Left lung (tissue), 10 donors: ENCODE measurements around the gene FGF8. TPM values are rescaled to one million over a fixed set of nuclear protein-coding genes. Genes with fewer than 3 reads are reported as not detected.

Experiments used
- ATAC-seq: fragments of 200-7000 bp; cut with Tn5 transposase; one replicate; pipeline ENCODE4 v1.9.1; 2020; ENCODE audit warnings: moderate library complexity
- DNase-seq, 4 donors: peaks; one replicate each; pipeline ENCODE4 v3.0.0-alpha.2; 2013 to 2020
- H3K27ac ChIP-seq, 2 donors: fragments of 200-600 bp; sonication (generic) in 1 of 2; one replicate each; pipeline versions ENCODE4 v1.5.0 to v1.8.0; 2020 to 2021
- H3K27me3 ChIP-seq, 2 donors: fragments of 200-600 bp; sonication (generic) in 1 of 2; one replicate each; pipeline versions ENCODE4 v1.5.0 to v1.8.0; 2020 to 2021
- H3K36me3 ChIP-seq, 2 donors: fragments of 200-600 bp; sonication (generic) in 1 of 2; one replicate each; pipeline versions ENCODE4 v1.5.0 to v1.8.0; 2020 to 2021
- H3K4me1 ChIP-seq, 2 donors: fragments of 200-600 bp; one replicate each; pipeline ENCODE4 v1.8.0; 2021
- H3K4me3 ChIP-seq, 2 donors: fragments of 200-600 bp; sonication (generic) in 1 of 2; one replicate each; pipeline versions ENCODE4 v1.5.0 to v1.8.0; 2020 to 2021; ENCODE audit warnings: mild to moderate bottlenecking in 1 of 2
- H3K9me3 ChIP-seq, 2 donors: fragments of 200-600 bp; sonication (generic) in 1 of 2; one replicate each; pipeline versions ENCODE4 v1.5.0 to v1.8.0; 2020 to 2021
- CTCF ChIP-seq, 2 donors: fragments of 200-600 bp; sonication (generic) in 1 of 2; IDR thresholded peaks; one replicate each; pipeline versions ENCODE4 v1.5.0 to v1.8.0; 2021; ENCODE audit warnings: antibody characterized with exemption in 2 of 2
- intact Hi-C, 2 donors: fragments of 100-400 bp; cut with DNase I; formaldehyde crosslinking; loops; one replicate each; pipeline versions ENCODE4 v1.11.2 to v1.14.2; 2022
- polyA plus RNA-seq, 6 donors: library from polyadenylated mRNA; unstranded; fragments of 120-200 nt; gene quantifications; one replicate each; pipeline ENCODE4 v1.2.1, GENCODE V29; 2013; ENCODE audit not compliant: insufficient read length in 6 of 6
- total RNA-seq, 2 donors: library from RNA; stranded (reverse); fragmentation: NEBNext Ultra II Directional; extraction: Animal tissue kit (Norgen Biotek cat#: 25700); gene quantifications; one replicate each; pipeline ENCODE4 v1.2.1, GENCODE V29; 2021
- donor health status: DM: no; HTN: yes; CAD: no.
- donor health status: DM: no; HTN: no; CAD: no.

FGF8 gene
- total and polyA plus RNA-seq, 8 donors = 0.15 TPM; not detected in 7

- peaks cover 56 to 90% of the 10 kb centered on the region in 2 donors for H3K27me3 ChIP-seq
- H3K36me3 ChIP-seq = no peaks in the 10 kb centered on the region
- H3K4me3 ChIP-seq = no peak overlapping the region
- no peak overlapping the region for H3K27ac ChIP-seq
- TF ChIP-seq CTCF (IDR thresholded peaks at IDR 0.05) = no peak
- DNase-seq = peak in 1 of 4 donors; percentile 81
- H3K4me1 ChIP-seq = peaks cover 15 to 51% of the 10 kb centered on the region in 2 donors
- ATAC-seq = no peak
- intact Hi-C loops = loop anchor here in 1 of 2 donors (10.0 kb wide), 1 partner anchor 171 kb away; no protein-coding TSS in a partner anchor
- H3K9me3 ChIP-seq = no peaks in the 10 kb centered on the region
These were observed 375 bp upstream of the FGF8 start for GRCh38 chr10:101776161-101776817.

- peak in 1 of 4 donors; percentile 69 for DNase-seq
- no peak for TF ChIP-seq CTCF (IDR thresholded peaks at IDR 0.05)
- Histone ChIP-seq H3K36me3 (no peaks in the 10 kb centered on the region), H3K4me3 (no peak overlapping the region), H3K27ac (no peak overlapping the region), H3K9me3 (no peaks in the 10 kb centered on the region), H3K27me3 (peaks cover 62 to 100% of the 10 kb centered on the region in 2 donors), H3K4me1 (peaks cover 9 to 35% of the 10 kb centered on the region in 2 donors)
- intact Hi-C loops = loop anchor here in 1 of 2 donors (10.0 kb wide), 1 partner anchor 170 kb away; no protein-coding TSS in a partner anchor
- ATAC-seq = no peak
These were observed 1.2 kb downstream of the FGF8 start for GRCh38 chr10:101774589-101775272.

GRCh38 chr10:101773923-101774588 is 1.9 kb downstream of the FGF8 start:
- peaks cover 62 to 100% of the 10 kb centered on the region in 2 donors for H3K27me3 ChIP-seq
- peaks cover 3 to 29% of the 10 kb centered on the region in 2 donors for H3K4me1 ChIP-seq
- peak in 1 of 4 donors; percentile 48 for DNase-seq
- no peaks in the 10 kb centered on the region for H3K36me3 ChIP-seq
- H3K9me3 ChIP-seq = no peaks in the 10 kb centered on the region
- ATAC-seq = no peak
- no peak for TF ChIP-seq CTCF (IDR thresholded peaks at IDR 0.05)
- no peak overlapping the region for H3K27ac ChIP-seq
- intact Hi-C loops = loop anchor here in 1 of 2 donors (10.0 kb wide), 1 partner anchor 169 kb away; no protein-coding TSS in a partner anchor
- no peak overlapping the region for H3K4me3 ChIP-seq

- Histone ChIP-seq H3K4me3 (no peak overlapping the region), H3K27ac (no peak overlapping the region), H3K4me1 (peaks cover 3 to 19% of the 10 kb centered on the region in 2 donors), H3K9me3 (no peaks in the 10 kb centered on the region), H3K36me3 (no peaks in the 10 kb centered on the region), H3K27me3 (peaks cover 62 to 100% of the 10 kb centered on the region in 2 donors)
- ATAC-seq = no peak
- peak in 1 of 4 donors; percentile 23 for DNase-seq
- TF ChIP-seq CTCF (IDR thresholded peaks at IDR 0.05) = no peak
- intact Hi-C loops = loop anchor here in 1 of 2 donors (10.0 kb wide), 1 partner anchor 168 kb away; no protein-coding TSS in a partner anchor
These were observed 2.8 kb downstream of the FGF8 start for GRCh38 chr10:101772895-101773761.
